Thymus (tissue), 11 donors: ENCODE results near the gene HMG20A. TPM values are rescaled to one million over a fixed set of nuclear protein-coding genes. Genes with fewer than 3 reads are reported as not detected.

Experiments
- DNase-seq, 9 donors: peaks; one replicate each; pipeline ENCODE4 v3.0.0-alpha.2; 2013; ENCODE audit warnings: low spot score in 9 of 9, low read depth in 6 of 9, missing footprints in 1 of 9
- H3K27ac ChIP-seq, 2 donors: one replicate each; pipeline ENCODE4 v1.5.1; 2013; ENCODE audit warnings: control low read depth in 1 of 2, low read depth in 1 of 2, low read length in 1 of 2, mild to moderate bottlenecking in 1 of 2, moderate library complexity in 1 of 2
- H3K27me3 ChIP-seq, 2 donors: one replicate each; pipeline ENCODE4 v1.5.1; 2013; ENCODE audit warnings: low read length in 1 of 2; ENCODE audit not compliant: control insufficient read depth in 2 of 2, insufficient read depth in 1 of 2
- H3K36me3 ChIP-seq, 2 donors: one replicate each; pipeline ENCODE4 v1.5.1; 2013; ENCODE audit warnings: low read length in 1 of 2, mild to moderate bottlenecking in 1 of 2, moderate library complexity in 1 of 2; ENCODE audit not compliant: control insufficient read depth in 2 of 2, insufficient read depth in 2 of 2
- H3K4me1 ChIP-seq, 2 donors: one replicate each; pipeline ENCODE4 v1.5.1; 2013; ENCODE audit warnings: low read length in 2 of 2; ENCODE audit not compliant: control insufficient read depth in 2 of 2, insufficient read depth in 2 of 2
- H3K4me3 ChIP-seq, 2 donors: one replicate each; pipeline ENCODE4 v1.5.1; 2013; ENCODE audit warnings: low read length in 2 of 2, control low read depth in 1 of 2, mild to moderate bottlenecking in 1 of 2
- H3K9me3 ChIP-seq, 2 donors: one replicate each; pipeline ENCODE4 v1.5.1; 2013; ENCODE audit warnings: low read length in 1 of 2, mild to moderate bottlenecking in 1 of 2; ENCODE audit not compliant: control insufficient read depth in 2 of 2, insufficient read depth in 1 of 2
- WGBS: extraction: QIAGEN DNeasy Blood & Tissue Kit; methylation state at CpG from one replicate; pipeline ENCODE4 v1.1.7; 2013; 5-methylcytosine and 5-hydroxymethylcytosine counted together
- polyA plus RNA-seq: library from polyadenylated mRNA; stranded (reverse); fragments of 200-250 nt; gene quantifications from one replicate; pipeline ENCODE4 v1.2.3, GENCODE V29; 2013
- total RNA-seq: library from RNA; stranded (reverse); fragments of 120-200 nt; gene quantifications from one replicate; pipeline ENCODE4 v1.2.4, GENCODE V29; 2013
- donor health status: healthy.

The HMG20A gene
- total and polyA plus RNA-seq, 2 donors: 25.8 to 33.0 TPM

GRCh38 chr15:77384589-77385359 is 35.9 kb upstream of the HMG20A start:
- H3K27me3 ChIP-seq: no peaks in the 10 kb centered on the region
- H3K4me3 ChIP-seq: no peak overlapping the region
- no peak overlapping the region for H3K27ac ChIP-seq
- H3K36me3 ChIP-seq: no peaks in the 10 kb centered on the region
- H3K4me1 ChIP-seq: no peaks in the 10 kb centered on the region
- no peak for DNase-seq
- H3K9me3 ChIP-seq: no peaks in the 10 kb centered on the region

- Histone ChIP-seq H3K27ac (no peak overlapping the region), H3K27me3 (no peaks in the 10 kb centered on the region), H3K9me3 (no peaks in the 10 kb centered on the region), H3K4me3 (no peak overlapping the region), H3K36me3 (no peaks in the 10 kb centered on the region), H3K4me1 (no peaks in the 10 kb centered on the region)
- no peak for DNase-seq
- WGBS: 95% methylated on average over 2 of the region's 2 CpGs
Observed at GRCh38 chr15:77386626-77387025, 34.1 kb upstream of the HMG20A start.

- H3K27me3 ChIP-seq: no peaks in the 10 kb centered on the region
- H3K27ac ChIP-seq: no peak overlapping the region
- no peaks in the 10 kb centered on the region for H3K9me3 ChIP-seq
- H3K4me3 ChIP-seq: no peak overlapping the region
- WGBS: 95% methylated on average over 2 of the region's 2 CpGs
- no peaks in the 10 kb centered on the region for H3K4me1 ChIP-seq
- no peak for DNase-seq
- no peaks in the 10 kb centered on the region for H3K36me3 ChIP-seq
Observed at GRCh38 chr15:77387365-77388105, 33.2 kb upstream of the HMG20A start.

GRCh38 chr15:77391372-77391951 is 29.2 kb upstream of the HMG20A start:
- Histone ChIP-seq H3K9me3 (no peaks in the 10 kb centered on the region), H3K36me3 (no peaks in the 10 kb centered on the region), H3K27me3 (no peaks in the 10 kb centered on the region), H3K4me3 (no peak overlapping the region), H3K4me1 (no peaks in the 10 kb centered on the region), H3K27ac (no peak overlapping the region)
- no peak for DNase-seq
- WGBS: 96% methylated on average over 3 of the region's 3 CpGs

GRCh38 chr15:77392762-77393470 is 27.8 kb upstream of the HMG20A start:
- no peaks in the 10 kb centered on the region for H3K4me1 ChIP-seq
- H3K27ac ChIP-seq: no peak overlapping the region
- WGBS: 98% methylated on average over 7 of the region's 7 CpGs
- no peaks in the 10 kb centered on the region for H3K27me3 ChIP-seq
- no peak overlapping the region for H3K4me3 ChIP-seq
- H3K36me3 ChIP-seq: no peaks in the 10 kb centered on the region
- no peaks in the 10 kb centered on the region for H3K9me3 ChIP-seq
- DNase-seq: no peak

- no peak overlapping the region for H3K4me3 ChIP-seq
- no peaks in the 10 kb centered on the region for H3K4me1 ChIP-seq
Observed at GRCh38 chr15:77393471-77393840, 27.2 kb upstream of the HMG20A start.

GRCh38 chr15:77395013-77395774 is 25.5 kb upstream of the HMG20A start:
- Histone ChIP-seq H3K9me3 (no peaks in the 10 kb centered on the region), H3K27me3 (no peaks in the 10 kb centered on the region)
- DNase-seq: no peak

More at GRCh38 chr15:77393471-77393840, 27.2 kb upstream of the HMG20A start:
- no peaks in the 10 kb centered on the region for H3K9me3 ChIP-seq
- no peak for DNase-seq
- no peaks in the 10 kb centered on the region for H3K27me3 ChIP-seq
- H3K36me3 ChIP-seq: no peaks in the 10 kb centered on the region
- no peak overlapping the region for H3K27ac ChIP-seq

GRCh38 chr15:77396692-77397091 is 24.0 kb upstream of the HMG20A start:
- H3K27ac ChIP-seq: no peak overlapping the region
- no peak for DNase-seq
- 98% methylated on average over 1 of the region's 1 CpG for WGBS
- no peaks in the 10 kb centered on the region for H3K9me3 ChIP-seq
- no peaks in the 10 kb centered on the region for H3K27me3 ChIP-seq
- H3K4me1 ChIP-seq: no peaks in the 10 kb centered on the region
- no peak overlapping the region for H3K4me3 ChIP-seq
- no peaks in the 10 kb centered on the region for H3K36me3 ChIP-seq

More at GRCh38 chr15:77395013-77395774, 25.5 kb upstream of the HMG20A start:
- Histone ChIP-seq H3K4me1 (no peaks in the 10 kb centered on the region), H3K36me3 (no peaks in the 10 kb centered on the region), H3K27ac (no peak overlapping the region), H3K4me3 (no peak overlapping the region)
- 97% methylated on average over 3 of the region's 3 CpGs for WGBS
